ENCODE results near the gene SCART1. TPM values are rescaled to one million over a fixed set of nuclear protein-coding genes. Genes with fewer than 3 reads are reported as not detected.

Gene SCART1
- total and polyA plus RNA-seq, 2 of the 4 experiments (the other 2 are of a cell fraction): 0.54 to 2.1 TPM

GRCh38 chr10:133421336-133422222 is 32.2 kb upstream of the SCART1 start:
- dilution Hi-C loops (cut with HindIII; ENCODE audit: low sequenced_read_pairs, unreplicated experiment) (no loop called here), intact Hi-C loops (cut with micrococcal nuclease) (no loop called here), in situ Hi-C loops (cut with MboI; ENCODE audit: low sequenced_read_pairs) (no loop called here)
- no peak overlapping the region for H3K23ac ChIP-seq (ENCODE audit: low read depth, low read length)
- no peak for TF ChIP-seq MXI1 (IDR thresholded peaks at IDR 0.05; ENCODE audit: borderline replicate concordance, low read depth, low read length)
- TF ChIP-seq RCOR1 (IDR thresholded peaks at IDR 0.05; ENCODE audit: insufficient replicate concordance, low read length): no peak
- peak overlapping the region; percentile 35 for H2AFZ ChIP-seq (replicated peaks; ENCODE audit: low read length, poor library complexity)
- H3K27me3 ChIP-seq (ENCODE audit: control insufficient read depth, insufficient read depth, low read length): peaks cover 3% of the 10 kb centered on the region; the same call in 1 of the 2 replicates
- H4K5ac ChIP-seq (ENCODE audit: low read depth, low read length): no peak overlapping the region
- no peaks in the 10 kb centered on the region for H3K9me3 ChIP-seq (ENCODE audit: control insufficient read depth, insufficient read depth, low read length)
- BruUV-seq (replicated peaks): no TSS peak
- ChIA-PET POLR2A (ENCODE audit: unreplicated experiment) (no interaction called here), CTCF (no interaction called here)
- H3K56ac ChIP-seq (ENCODE audit: extremely low read depth, insufficient read depth, low read length): no peak overlapping the region
- no peak overlapping the region for H4K8ac ChIP-seq (ENCODE audit: low read depth in 2 of 2, low read length in 2 of 2)
- H3K4me1 ChIP-seq (ENCODE audit: control insufficient read depth, insufficient read depth, low read length): no peaks in the 10 kb centered on the region; the same call in 1 of the 2 replicates
- no peaks in the 10 kb centered on the region; the same call in none of the 2 replicates for H4K20me1 ChIP-seq (ENCODE audit: insufficient read depth, low read length)
- no peak overlapping the region for H3K4ac ChIP-seq (ENCODE audit: low read depth, low read length)
- H2BK20ac ChIP-seq (ENCODE audit: low read depth, low read length): no peak overlapping the region
- no peak overlapping the region for H3K4me2 ChIP-seq (ENCODE audit: low read depth, low read length)
- H2BK15ac ChIP-seq (ENCODE audit: low read depth, low read length): no peak overlapping the region
- H2BK120ac ChIP-seq (ENCODE audit: low read depth, low read length): no peak overlapping the region
- H3K9me1 ChIP-seq (ENCODE audit: insufficient read depth, low read length): no peaks in the 10 kb centered on the region
- no peak overlapping the region for H3K4me3 ChIP-seq (ENCODE audit: insufficient read depth, low read depth, low read length)
- H3K14ac ChIP-seq (replicated peaks; ENCODE audit: low read depth, low read length): no peak overlapping the region
- H4K91ac ChIP-seq (ENCODE audit: insufficient read depth, low read depth, low read length): no peak overlapping the region
- peaks cover 26% of the 10 kb centered on the region for H3K36me3 ChIP-seq (ENCODE audit: control insufficient read depth, insufficient read depth, low read length)
- ATAC-seq (ENCODE audit: low read depth) (no peak), DNase-seq (no peak)
- peak overlapping the region; percentile 45 for H2AK9ac ChIP-seq (replicated peaks; ENCODE audit: low read depth, low read length, poor library complexity)
- H3K9ac ChIP-seq (ENCODE audit: low read depth, low read length): no peak overlapping the region
- H2AK5ac ChIP-seq (ENCODE audit: low read depth, low read length): no peak overlapping the region
- H2BK5ac ChIP-seq (ENCODE audit: low read depth, low read length, poor library complexity, severe bottlenecking): no peak overlapping the region
- no peak overlapping the region for H3K27ac ChIP-seq (ENCODE audit: insufficient read depth, low read length)
- 92% methylated on average over 4 of the region's 17 CpGs; no CpG with 5 or more reads in 1 of the 2 experiments for WGBS, 2 experiments (ENCODE audit: extremely low coverage in 2 of 2, insufficient read length in 1 of 2)
- H3K18ac ChIP-seq (ENCODE audit: low read depth, low read length): no peak overlapping the region
- H3K79me1 ChIP-seq (ENCODE audit: low read depth in 1 of 2, low read length in 2 of 2): 0 out of 4 replicates have a peak, but pooled peaks cover 0 to 4% of the 10 kb centered on the region in 2 experiments
